WTC11 (cell line): Measurements from ENCODE around the gene OCSTAMP. TPM values are rescaled to one million over a fixed set of nuclear protein-coding genes. Genes with fewer than 3 reads are reported as not detected.

Experiments
- ATAC-seq: fragments of 200-7000 bp; cut with Tn5 transposase; 2 replicates; pipeline ENCODE4 v1.10.0; 2021; ENCODE audit warnings: mild to moderate bottlenecking, moderate library complexity
- CTCF ChIA-PET: fragments of 300-600 bp; sonication (Branson Sonifier 250); formaldehyde crosslinking; loops from one replicate; lab custom pipeline; 2021; ENCODE audit warnings: antibody characterized with exemption; lab: Charles Lee
- POLR2A ChIA-PET: fragments of 350-600 bp; sonication (Branson Sonifier 250); formaldehyde crosslinking; loops from one replicate; lab custom pipeline; 2021; ENCODE audit warnings: antibody characterized with exemption; lab: Charles Lee
- DNase-seq: peaks from one replicate; pipeline ENCODE4 v3.0.0; 2021; ENCODE audit warnings: low spot score
- H3K27ac Mint-ChIP-seq: 2 replicates; pipeline ENCODE4 v1.8.0; 2021; ENCODE audit warnings: mixed read lengths
- H3K27me3 Mint-ChIP-seq: 2 replicates; pipeline ENCODE4 v1.8.0; 2021; ENCODE audit warnings: low read depth, mild to moderate bottlenecking, moderate library complexity, mixed read lengths
- H3K36me3 Mint-ChIP-seq: 2 replicates; pipeline ENCODE4 v1.8.0; 2021; ENCODE audit warnings: mixed read lengths
- H3K4me1 Mint-ChIP-seq: 2 replicates; pipeline ENCODE4 v1.8.0; 2022; ENCODE audit warnings: mixed read lengths
- H3K4me3 Mint-ChIP-seq: 2 replicates; pipeline ENCODE4 v1.8.0; 2021; ENCODE audit warnings: mild to moderate bottlenecking, moderate library complexity, mixed read lengths
- H3K9me3 Mint-ChIP-seq: 2 replicates; pipeline ENCODE4 v1.8.0; 2021; ENCODE audit warnings: mixed read lengths
- ATF2 ChIP-seq: sonication (generic); formaldehyde crosslinking; IDR thresholded peaks from 2 replicates; pipeline ENCODE4 v1.8.1; 2022; ENCODE audit warnings: low read depth, missing genetic modification reagents, borderline replicate concordance
- ATF3 ChIP-seq: sonication (generic); formaldehyde crosslinking; conservative IDR thresholded peaks from 2 replicates; pipeline ENCODE4 v1.8.1; 2022; ENCODE audit warnings: mild to moderate bottlenecking, missing genetic modification reagents
- CREM ChIP-seq: sonication (generic); formaldehyde crosslinking; IDR thresholded peaks from 2 replicates; pipeline ENCODE4 v1.8.1; 2022; ENCODE audit warnings: mild to moderate bottlenecking, missing genetic modification reagents, moderate library complexity
- E2F1 ChIP-seq: sonication (generic); formaldehyde crosslinking; IDR thresholded peaks from 2 replicates; pipeline ENCODE4 v1.8.0; 2022; ENCODE audit warnings: mild to moderate bottlenecking, missing genetic modification reagents
- E2F5 ChIP-seq: sonication (generic); formaldehyde crosslinking; IDR thresholded peaks from 2 replicates; pipeline ENCODE4 v1.8.1; 2022; ENCODE audit warnings: mild to moderate bottlenecking, moderate library complexity, missing genetic modification reagents
- EMX1 ChIP-seq: fragments of 250-450 bp; sonication (Bioruptor Pico); IDR thresholded peaks from 2 replicates; pipeline ENCODE4 v1.8.0; 2021; ENCODE audit warnings: mild to moderate bottlenecking
- ERG ChIP-seq: fragments of 250-450 bp; sonication (Bioruptor Pico); IDR thresholded peaks from 2 replicates; pipeline ENCODE4 v1.8.0; 2021; ENCODE audit warnings: mild to moderate bottlenecking
- ETV6 ChIP-seq: sonication (generic); formaldehyde crosslinking; IDR thresholded peaks from 2 replicates; pipeline ENCODE4 v1.8.1; 2022; ENCODE audit warnings: mild to moderate bottlenecking, missing genetic modification reagents
- FOXP4 ChIP-seq: sonication (generic); formaldehyde crosslinking; IDR thresholded peaks from 2 replicates; pipeline ENCODE4 v1.8.0; 2022; ENCODE audit warnings: mild to moderate bottlenecking, missing genetic modification reagents
- JAZF1 ChIP-seq: fragments of 250-450 bp; sonication (Bioruptor Pico); IDR thresholded peaks from 2 replicates; pipeline ENCODE4 v1.9.0; 2021; ENCODE audit warnings: moderate library complexity, mild to moderate bottlenecking, inconsistent platforms
- KAT7 ChIP-seq: sonication (generic); formaldehyde crosslinking; IDR thresholded peaks from 2 replicates; pipeline ENCODE4 v1.8.1; 2023; ENCODE audit warnings: missing genetic modification reagents, mild to moderate bottlenecking, borderline replicate concordance
- MXD4 ChIP-seq: fragments of 250-450 bp; sonication (Bioruptor Pico); IDR thresholded peaks from 2 replicates; pipeline ENCODE4 v1.8.0; 2021; ENCODE audit warnings: mild to moderate bottlenecking, moderate library complexity, borderline replicate concordance
- NR2C2 ChIP-seq: sonication (generic); formaldehyde crosslinking; IDR thresholded peaks from 2 replicates; pipeline ENCODE4 v1.8.0; 2022; ENCODE audit warnings: mild to moderate bottlenecking, missing genetic modification reagents
- PREB ChIP-seq: sonication (generic); formaldehyde crosslinking; IDR thresholded peaks from 2 replicates; pipeline ENCODE4 v1.8.1; 2022; ENCODE audit warnings: mild to moderate bottlenecking, missing genetic modification reagents, moderate library complexity, borderline replicate concordance
- PRRX2 ChIP-seq: fragments of 250-450 bp; sonication (Bioruptor Pico); IDR thresholded peaks from 2 replicates; pipeline ENCODE4 v1.8.0; 2021; ENCODE audit warnings: mild to moderate bottlenecking
- RORB ChIP-seq: fragments of 250-450 bp; sonication (Bioruptor Pico); IDR thresholded peaks from 2 replicates; pipeline ENCODE4 v1.9.0; 2021; ENCODE audit warnings: mild to moderate bottlenecking
- TEAD4 ChIP-seq: sonication (generic); formaldehyde crosslinking; IDR thresholded peaks from 2 replicates; pipeline ENCODE4 v1.8.0; 2022; ENCODE audit warnings: mild to moderate bottlenecking, missing genetic modification reagents
- ZBTB43 ChIP-seq: sonication (generic); formaldehyde crosslinking; IDR thresholded peaks from 2 replicates; pipeline ENCODE4 v1.8.1; 2023; ENCODE audit warnings: mild to moderate bottlenecking, missing genetic modification reagents
- ZNF532 ChIP-seq: fragments of 250-450 bp; sonication (Bioruptor Pico); IDR thresholded peaks from 2 replicates; pipeline ENCODE4 v1.9.0; 2021; ENCODE audit warnings: mild to moderate bottlenecking, borderline replicate concordance
- total RNA-seq: library from RNA; stranded (reverse); gene quantifications from 3 replicates; pipeline ENCODE4 v1.2.3, GENCODE V29; 2021

OCSTAMP gene
- total RNA-seq, 1 experiment from 2014 or later = not detected

- TF ChIP-seq ERG (CRISPR knock-in tag) = no peak
- no peak for TF ChIP-seq JAZF1 (CRISPR knock-in tag)
- TF ChIP-seq ETV6 (CRISPR knock-in tag) = no peak
- TF ChIP-seq FOXP4 (CRISPR knock-in tag) = no peak
- no peak for TF ChIP-seq PREB (CRISPR knock-in tag)
- TF ChIP-seq KAT7 = no peak
- no peak for TF ChIP-seq PRRX2 (CRISPR knock-in tag)
- no peak for TF ChIP-seq TEAD4
- TF ChIP-seq ATF3 (CRISPR knock-in tag) = no peak
- no peak for TF ChIP-seq ATF2 (CRISPR knock-in tag)
- no peak for TF ChIP-seq E2F5 (CRISPR knock-in tag)
- no peak for TF ChIP-seq E2F1 (CRISPR knock-in tag)
- no peak for TF ChIP-seq RORB (CRISPR knock-in tag)
- TF ChIP-seq EMX1 (CRISPR knock-in tag) = no peak
- no peak for TF ChIP-seq ZBTB43 (CRISPR knock-in tag)
- ChIA-PET POLR2A (no interaction called here), CTCF (no interaction called here)
- ATAC-seq = no peak
- Mint-ChIP-seq H3K27ac (no peak overlapping the region), H3K4me3 (no peak overlapping the region), H3K36me3 (no peaks in the 10 kb centered on the region), H3K4me1 (no peaks in the 10 kb centered on the region), H3K9me3 (no peaks in the 10 kb centered on the region), H3K27me3 (no peaks in the 10 kb centered on the region)
- DNase-seq = no peak
Measured at GRCh38 chr20:46570956-46571355, 20.5 kb upstream of the OCSTAMP start.

GRCh38 chr20:46569961-46570360 lies 19.5 kb upstream of the OCSTAMP start:
- Mint-ChIP-seq H3K4me3 (no peak overlapping the region), H3K27ac (no peak overlapping the region), H3K36me3 (no peaks in the 10 kb centered on the region), H3K9me3 (no peaks in the 10 kb centered on the region), H3K27me3 (no peaks in the 10 kb centered on the region), H3K4me1 (no peaks in the 10 kb centered on the region)
- CTCF ChIA-PET = no interaction called here
- DNase-seq (no peak), ATAC-seq (no peak)
- POLR2A ChIA-PET = no interaction called here
- TF ChIP-seq NR2C2 (CRISPR knock-in tag) (no peak), ZNF532 (CRISPR knock-in tag) (no peak), CREM (CRISPR knock-in tag) (no peak), MXD4 (CRISPR knock-in tag) (no peak), ERG (CRISPR knock-in tag) (no peak)
